CD14-positive monocyte (primary cell): ENCODE data around the gene SSTR1. TPM values are rescaled to one million over a fixed set of nuclear protein-coding genes. Genes with fewer than 3 reads are reported as not detected.

ENCODE experiments used
- DNase-seq, 3 donors: peaks; one replicate each; pipeline ENCODE4 v3.0.0-alpha.2; 2011 to 2022
- H2AFZ ChIP-seq: 2 replicates; pipeline ENCODE4 v1.6.0; 2012; ENCODE audit warnings: mild to moderate bottlenecking, low read depth, low read length, inconsistent platforms; ENCODE audit not compliant: insufficient read depth, poor library complexity, severe bottlenecking
- H3K27ac ChIP-seq, 2 donors: 1 replicate in 1 of 2; 2 replicates in 1 of 2; pipeline ENCODE4 v1.5.1; 2012 to 2013; ENCODE audit warnings: low read length in 2 of 2, control low read depth in 1 of 2, inconsistent platforms in 1 of 2, low read depth in 1 of 2, mild to moderate bottlenecking in 1 of 2
- H3K27me3 ChIP-seq, 2 donors: one replicate each; pipeline versions ENCODE4 v1.6.0 to v1.6.1; 2011 to 2013; ENCODE audit warnings: low read length in 2 of 2; ENCODE audit not compliant: control insufficient read depth in 2 of 2, insufficient read depth in 2 of 2
- H3K36me3 ChIP-seq, 2 donors: replicated peaks in 1 of 2; 1 replicate in 1 of 2; 2 replicates in 1 of 2; pipeline versions ENCODE4 v1.5.1 to v1.6.1; 2012 to 2013; ENCODE audit warnings: low read length in 2 of 2, control low read depth in 1 of 2, inconsistent platforms in 1 of 2, mild to moderate bottlenecking in 1 of 2; ENCODE audit not compliant: insufficient read depth in 2 of 2, control insufficient read depth in 1 of 2
- H3K4me1 ChIP-seq, 2 donors: 1 replicate in 1 of 2; 2 replicates in 1 of 2; pipeline versions ENCODE4 v1.5.1 to v1.6.1; 2012 to 2013; ENCODE audit warnings: low read length in 2 of 2, control low read depth in 1 of 2, inconsistent platforms in 1 of 2, mild to moderate bottlenecking in 1 of 2, moderate library complexity in 1 of 2; ENCODE audit not compliant: insufficient read depth in 2 of 2, control insufficient read depth in 1 of 2
- H3K4me2 ChIP-seq: replicated peaks from 2 replicates; pipeline ENCODE3; 2012; ENCODE audit warnings: low read length, moderate library complexity, mild to moderate bottlenecking; ENCODE audit not compliant: poor library complexity, severe bottlenecking; ENCODE audit errors: extremely low read depth
- H3K4me3 ChIP-seq, 3 experiments: fragments of 200-600 bp in 1 of 3; sonication (generic) in 1 of 3; replicated peaks in 1 of 3; 1 replicate in 2 of 3; 2 replicates in 1 of 3; pipeline ENCODE4 v1.5.1; 2011 to 2013; ENCODE audit warnings: low read length in 3 of 3, mild to moderate bottlenecking in 3 of 3, control low read depth in 2 of 3, low read depth in 2 of 3, inconsistent platforms in 1 of 3, moderate library complexity in 1 of 3
- H3K79me2 ChIP-seq: 2 replicates; pipeline ENCODE4 v1.6.0; 2012; ENCODE audit warnings: mild to moderate bottlenecking, control low read depth, inconsistent platforms, low read length, moderate library complexity; ENCODE audit not compliant: insufficient read depth
- H3K9ac ChIP-seq: 2 replicates; pipeline ENCODE4 v1.6.0; 2017; ENCODE audit warnings: low read length, mild to moderate bottlenecking; ENCODE audit not compliant: insufficient read depth, poor library complexity, severe bottlenecking
- H3K9me3 ChIP-seq, 2 donors: replicated peaks in 1 of 2; 1 replicate in 1 of 2; 2 replicates in 1 of 2; pipeline versions ENCODE4 v1.5.1 to v1.6.1; 2012 to 2013; ENCODE audit warnings: low read length in 2 of 2, control low read depth in 1 of 2; ENCODE audit not compliant: control insufficient read depth in 1 of 2, insufficient read depth in 1 of 2
- H4K20me1 ChIP-seq: 2 replicates; pipeline ENCODE4 v1.6.0; 2012; ENCODE audit warnings: mild to moderate bottlenecking, low read length, control low read depth, moderate library complexity; ENCODE audit not compliant: insufficient read depth
- H3K27ac Mint-ChIP-seq, 7 donors: one replicate each; pipeline ENCODE4 v1.8.0; 2020; ENCODE audit warnings: mild to moderate bottlenecking in 7 of 7, mixed read lengths in 7 of 7, moderate library complexity in 6 of 7, inconsistent platforms in 2 of 7
- H3K27me3 Mint-ChIP-seq, 3 donors: one replicate each; pipeline ENCODE4 v1.8.0; 2021 to 2022; ENCODE audit warnings: low read depth in 3 of 3, mild to moderate bottlenecking in 3 of 3, mixed read lengths in 3 of 3, moderate library complexity in 3 of 3, inconsistent platforms in 1 of 3
- H3K36me3 Mint-ChIP-seq, 2 donors: one replicate each; pipeline ENCODE4 v1.8.0; 2020; ENCODE audit warnings: mixed read lengths in 2 of 2, inconsistent platforms in 1 of 2, mild to moderate bottlenecking in 1 of 2
- H3K4me1 Mint-ChIP-seq: one replicate; pipeline ENCODE4 v1.8.0; 2020; ENCODE audit warnings: mild to moderate bottlenecking, mixed read lengths
- H3K4me3 Mint-ChIP-seq, 2 donors: one replicate each; pipeline ENCODE4 v1.8.0; 2020; ENCODE audit warnings: mild to moderate bottlenecking in 2 of 2, mixed read lengths in 2 of 2, moderate library complexity in 1 of 2
- H3K9me3 Mint-ChIP-seq, 7 donors: one replicate each; pipeline ENCODE4 v1.8.0; 2020 to 2022; ENCODE audit warnings: mixed read lengths in 7 of 7, mild to moderate bottlenecking in 6 of 7, moderate library complexity in 6 of 7, inconsistent platforms in 2 of 7
- CTCF ChIP-seq: fragments of 200-600 bp; IDR thresholded peaks from one replicate; pipeline ENCODE4 v1.8.0; 2022; ENCODE audit warnings: antibody characterized with exemption, mild to moderate bottlenecking
- WGBS: methylation state at CpG from one replicate; pipeline ENCODE4 v1.1.5; 2013; ENCODE audit warnings: missing lambda C conversion rate; ENCODE audit not compliant: insufficient coverage; 5-methylcytosine and 5-hydroxymethylcytosine counted together
- intact Hi-C, 2 donors: fragments of 100-400 bp; cut with micrococcal nuclease; formaldehyde crosslinking; loops; one replicate each; pipeline versions ENCODE4 v1.15.0 to v1.15.1; 2023
- polyA plus RNA-seq, 3 donors: library from polyadenylated mRNA; depleted of rRNA in 1 of 3; unstranded in 2 of 3; stranded (reverse) in 1 of 3; fragments of 300-500 nt in 2 of 3; fragments of >200 nt in 1 of 3; fragmentation: Illumina TruSeq in 2 of 3; gene quantifications; 1 replicate in 2 of 3; 2 replicates in 1 of 3; pipeline ENCODE4 v1.2.3, GENCODE V29; 2012 to 2021

Gene SSTR1
- polyA plus RNA-seq, 3 donors: not detected

GRCh38 chr14:38253676-38254075 is 46.0 kb downstream of the SSTR1 start:
- intact Hi-C loops: no loop called here
- no peak overlapping the region for H3K27ac Mint-ChIP-seq
- H3K79me2 ChIP-seq: no peaks in the 10 kb centered on the region
- H3K36me3 ChIP-seq: no peaks in the 10 kb centered on the region
- TF ChIP-seq CTCF: no peak
- 80% methylated on average over 1 of the region's 4 CpGs for WGBS
- DNase-seq: no peak
- no peak overlapping the region for H3K4me2 ChIP-seq
- no peak overlapping the region for H3K4me3 Mint-ChIP-seq
- H2AFZ ChIP-seq: no peak overlapping the region
- H3K4me1 ChIP-seq: peaks cover 4 to 5% of the 10 kb centered on the region in 2 donors
- no peak overlapping the region for H3K27ac ChIP-seq
- peaks cover 6% of the 10 kb centered on the region for H3K4me1 Mint-ChIP-seq
- H3K27me3 ChIP-seq: peaks cover 32 to 45% of the 10 kb centered on the region in 2 donors
- H3K9me3 Mint-ChIP-seq: peaks cover 0 to 14% (median 3%) of the 10 kb centered on the region in 7 donors
- H3K9me3 ChIP-seq: peaks cover 0 to 22% of the 10 kb centered on the region in 2 donors
- no peaks in the 10 kb centered on the region for H4K20me1 ChIP-seq
- no peaks in the 10 kb centered on the region for H3K36me3 Mint-ChIP-seq
- no peak overlapping the region for H3K4me3 ChIP-seq
- H3K9ac ChIP-seq: no peak overlapping the region
- H3K27me3 Mint-ChIP-seq: peaks cover 34 to 49% (median 47%) of the 10 kb centered on the region in 3 donors

- 14% methylated on average over 41 of the region's 44 CpGs for WGBS
- intact Hi-C loops: no loop called here
- Histone ChIP-seq H3K27me3 (peaks cover 32 to 45% of the 10 kb centered on the region in 2 donors), H4K20me1 (no peaks in the 10 kb centered on the region), H3K4me3 (peak overlapping the region in 1 of 3 experiments; percentile 23), H3K36me3 (no peaks in the 10 kb centered on the region), H3K79me2 (no peaks in the 10 kb centered on the region), H3K9me3 (peaks cover 0 to 22% of the 10 kb centered on the region in 2 donors), H3K9ac (no peak overlapping the region), H3K4me1 (peaks cover 4 to 5% of the 10 kb centered on the region in 2 donors), H3K4me2 (peak overlapping the region; percentile 56), H3K27ac (no peak overlapping the region), H2AFZ (no peak overlapping the region)
- no peak for DNase-seq
- H3K4me3 Mint-ChIP-seq: peak overlapping the region in 1 of 2 donors; percentile 70
- no peak overlapping the region for H3K27ac Mint-ChIP-seq
- peaks cover 0 to 17% (median 3%) of the 10 kb centered on the region in 7 donors for H3K9me3 Mint-ChIP-seq
- no peak for TF ChIP-seq CTCF
- H3K36me3 Mint-ChIP-seq: no peaks in the 10 kb centered on the region
- H3K4me1 Mint-ChIP-seq: peaks cover 6% of the 10 kb centered on the region
- H3K27me3 Mint-ChIP-seq: peaks cover 34 to 49% (median 47%) of the 10 kb centered on the region in 3 donors
Measured at GRCh38 chr14:38254571-38255407, 47.1 kb downstream of the SSTR1 start.
